HepG2 (cell line): ENCODE results near the gene DLL1. TPM values are rescaled to one million over a fixed set of nuclear protein-coding genes. Genes with fewer than 3 reads are reported as not detected.
"Not testable (repeated sequence)": the region's sequence is repeated elsewhere in the genome, so short reads cannot be mapped to it uniquely, and the experiment has no call there.

Source experiments
- ATAC-seq: fragments of 200-7000 bp; cut with Tn5 transposase; 3 replicates; pipeline ENCODE4 v1.9.1; 2020; ENCODE audit warnings: mild to moderate bottlenecking, moderate library complexity
- BruUV-seq: library from RNA; stranded (reverse); fragments of 400-500 nt; replicated peaks from 2 replicates; lab custom pipeline; 2021; lab: Mats Ljungman, UMichigan
- CTCF ChIA-PET: fragments of 300-600 bp; formaldehyde crosslinking; extraction: SDS; loops from one replicate; lab custom pipeline; 2021; ENCODE audit warnings: low total read pairs, inconsistent platforms, low intra/inter-chr PET ratio; lab: Yijun Ruan, JAX
- POLR2A ChIA-PET: fragments of 350-600 bp; sonication (Branson Sonifier 250); formaldehyde crosslinking; loops from one replicate; lab custom pipeline; 2020; ENCODE audit warnings: antibody characterized with exemption, inconsistent platforms; lab: Yijun Ruan, JAX
- DNase-seq: peaks from one replicate; pipeline ENCODE4 v3.0.0-alpha.2; 2015; ENCODE audit warnings: low spot score
- FAIRE-seq: peaks from 3 replicates; lab custom pipeline; 2011; peaks lifted over from hg19 to GRCh38; lab: Jason Lieb, UNC
- H2AFZ ChIP-seq: one replicate; pipeline ENCODE4 v1.6.1; 2011; ENCODE audit warnings: low read length, inconsistent platforms
- H3K27ac ChIP-seq: fragments of 300-600 bp; 3 replicates; pipeline ENCODE4 v1.8.0; 2011; ENCODE audit warnings: mixed run types, mild to moderate bottlenecking, mixed read lengths, low read length, inconsistent platforms; ENCODE audit not compliant: insufficient read depth; ENCODE audit errors: extremely low read length
- H3K27me3 ChIP-seq, 2 experiments: fragments of 200-600 bp in 1 of 2; 2 replicates in 1 of 2; 3 replicates in 1 of 2; pipeline versions ENCODE4 v1.6.0 to v1.8.0; 2011; ENCODE audit warnings: low read length in 2 of 2, mild to moderate bottlenecking in 2 of 2, moderate library complexity in 2 of 2, inconsistent platforms in 1 of 2; ENCODE audit not compliant: insufficient read depth in 2 of 2, control insufficient read depth in 1 of 2
- H3K36me3 ChIP-seq, 2 experiments: fragments of 200-600 bp in 1 of 2; replicated peaks in 1 of 2; 2 replicates in 1 of 2; 3 replicates in 1 of 2; pipeline versions ENCODE4 v1.5.1 to v1.8.0; 2011; ENCODE audit warnings: low read length in 2 of 2, inconsistent platforms in 1 of 2; ENCODE audit not compliant: insufficient read depth in 2 of 2, control insufficient read depth in 1 of 2
- H3K4me1 ChIP-seq: 2 replicates; pipeline ENCODE4 v1.5.1; 2012; ENCODE audit warnings: low read length, inconsistent platforms; ENCODE audit not compliant: insufficient read depth
- H3K4me2 ChIP-seq: 2 replicates; pipeline ENCODE4 v1.6.0; 2011; ENCODE audit warnings: low read depth, low read length, inconsistent platforms
- H3K4me3 ChIP-seq, 3 experiments: fragments of 200-600 bp in 1 of 3; sonication (generic), shearing (Covaris generic) in 1 of 3; replicated peaks in 1 of 3; 2 replicates each; pipeline ENCODE4 v1.5.1; 2011 to 2016; ENCODE audit warnings: low read length in 3 of 3, inconsistent platforms in 2 of 3, low read depth in 2 of 3, mild to moderate bottlenecking in 2 of 3, control low read depth in 1 of 3, mixed read lengths in 1 of 3; ENCODE audit not compliant: insufficient read depth in 1 of 3
- H3K79me2 ChIP-seq: one replicate; pipeline ENCODE4 v1.6.1; 2011; ENCODE audit warnings: low read length, inconsistent platforms; ENCODE audit not compliant: insufficient read depth
- H3K9ac ChIP-seq: 2 replicates; pipeline ENCODE4 v1.6.0; 2011; ENCODE audit warnings: mild to moderate bottlenecking, low read depth, low read length, inconsistent platforms; ENCODE audit not compliant: insufficient read depth
- H3K9me3 ChIP-seq: 2 replicates; pipeline ENCODE4 v1.5.1; 2012; ENCODE audit warnings: mild to moderate bottlenecking, low read length
- H4K20me1 ChIP-seq: 2 replicates; pipeline ENCODE4 v1.6.0; 2011; ENCODE audit warnings: inconsistent platforms, mild to moderate bottlenecking, low read length, moderate library complexity; ENCODE audit not compliant: insufficient read depth
- CERS6 ChIP-seq: sonication (generic); formaldehyde crosslinking; IDR thresholded peaks from 2 replicates; pipeline ENCODE4 v1.5.0; 2020; ENCODE audit warnings: missing genetic modification reagents
- DDIT3 ChIP-seq: sonication (generic); formaldehyde crosslinking; IDR thresholded peaks from 2 replicates; pipeline ENCODE4 v1.4.0; 2020; ENCODE audit warnings: mild to moderate bottlenecking, missing genetic modification reagents
- HIVEP1 ChIP-seq: sonication (generic); formaldehyde crosslinking; IDR thresholded peaks from 2 replicates; pipeline ENCODE4 v1.4.0; 2020; ENCODE audit warnings: mild to moderate bottlenecking, missing genetic modification reagents
- MIER2 ChIP-seq: IDR thresholded peaks from 2 replicates; pipeline ENCODE4 v1.6.1; 2016; ENCODE audit warnings: missing biosample characterization, missing genetic modification reagents
- ZNF414 ChIP-seq: sonication (generic); formaldehyde crosslinking; IDR thresholded peaks from 2 replicates; pipeline ENCODE4 v1.5.0; 2020; ENCODE audit warnings: missing genetic modification reagents
- ZNF678 ChIP-seq: sonication (generic); formaldehyde crosslinking; IDR thresholded peaks from 2 replicates; pipeline ENCODE4 v1.4.0; 2020; ENCODE audit warnings: mild to moderate bottlenecking, missing genetic modification reagents
- ZNF724P ChIP-seq: sonication (generic); formaldehyde crosslinking; IDR thresholded peaks from 2 replicates; pipeline ENCODE4 v1.8.0; 2022; ENCODE audit warnings: missing genetic modification reagents, borderline replicate concordance
- ZNF777 ChIP-seq: sonication (generic); formaldehyde crosslinking; IDR thresholded peaks from 2 replicates; pipeline ENCODE4 v1.4.0; 2020; ENCODE audit warnings: missing genetic modification reagents
- WGBS: methylation state at CpG from one replicate; pipeline ENCODE4 v1.1.6; 2017; ENCODE audit warnings: low lambda C conversion rate; 5-methylcytosine and 5-hydroxymethylcytosine counted together
- in situ Hi-C: cut with HindIII; loops from 2 replicates; pipeline ENCODE4 v1.10.0; 2017; ENCODE audit warnings: low pct_unique_long_range_greater_than_20kb; ENCODE audit not compliant: extremely low pct_ligation_motif_present
- intact Hi-C: fragments of 100-400 bp; cut with micrococcal nuclease; formaldehyde crosslinking; loops from one replicate; pipeline ENCODE4 v1.10.0; 2022; ENCODE audit not compliant: unreplicated experiment
- polyA plus RNA-seq, 8 experiments: library from polyadenylated mRNA; depleted of rRNA in 3 of 8; stranded (reverse) in 7 of 8; unstranded in 1 of 8; fragments of >200 nt; fragmentation: Illumina TruSeq in 4 of 8; extraction: Trizol in 4 of 8; gene quantifications; 2 replicates each; pipeline versions ENCODE4 v1.2.1 to v1.2.3, GENCODE V29; 2011 to 2016; ENCODE audit warnings: low read depth in 4 of 8, missing spikeins in 1 of 8, mixed read lengths in 1 of 8; ENCODE audit not compliant: insufficient read depth in 1 of 8
- total RNA-seq, 5 experiments: library from RNA; depleted of rRNA; stranded (reverse); fragments of >200 nt; fragmentation: Illumina TruSeq; extraction: Trizol; gene quantifications; 2 replicates each; pipeline ENCODE4 v1.2.3, GENCODE V29; 2016; ENCODE audit warnings: low read depth in 1 of 5
- TF ChIP-seq, protein P1 (sequence below): sonication (generic); formaldehyde crosslinking; IDR thresholded peaks from 2 replicates; pipeline ENCODE4 v1.5.1; 2020; ENCODE audit warnings: mild to moderate bottlenecking, missing genetic modification reagents, moderate library complexity

Gene DLL1
- total and polyA plus RNA-seq, 2 of the 13 experiments (the other 11 are each of a cell fraction or from before 2014, with no cell fraction given): not detected

DNA sequence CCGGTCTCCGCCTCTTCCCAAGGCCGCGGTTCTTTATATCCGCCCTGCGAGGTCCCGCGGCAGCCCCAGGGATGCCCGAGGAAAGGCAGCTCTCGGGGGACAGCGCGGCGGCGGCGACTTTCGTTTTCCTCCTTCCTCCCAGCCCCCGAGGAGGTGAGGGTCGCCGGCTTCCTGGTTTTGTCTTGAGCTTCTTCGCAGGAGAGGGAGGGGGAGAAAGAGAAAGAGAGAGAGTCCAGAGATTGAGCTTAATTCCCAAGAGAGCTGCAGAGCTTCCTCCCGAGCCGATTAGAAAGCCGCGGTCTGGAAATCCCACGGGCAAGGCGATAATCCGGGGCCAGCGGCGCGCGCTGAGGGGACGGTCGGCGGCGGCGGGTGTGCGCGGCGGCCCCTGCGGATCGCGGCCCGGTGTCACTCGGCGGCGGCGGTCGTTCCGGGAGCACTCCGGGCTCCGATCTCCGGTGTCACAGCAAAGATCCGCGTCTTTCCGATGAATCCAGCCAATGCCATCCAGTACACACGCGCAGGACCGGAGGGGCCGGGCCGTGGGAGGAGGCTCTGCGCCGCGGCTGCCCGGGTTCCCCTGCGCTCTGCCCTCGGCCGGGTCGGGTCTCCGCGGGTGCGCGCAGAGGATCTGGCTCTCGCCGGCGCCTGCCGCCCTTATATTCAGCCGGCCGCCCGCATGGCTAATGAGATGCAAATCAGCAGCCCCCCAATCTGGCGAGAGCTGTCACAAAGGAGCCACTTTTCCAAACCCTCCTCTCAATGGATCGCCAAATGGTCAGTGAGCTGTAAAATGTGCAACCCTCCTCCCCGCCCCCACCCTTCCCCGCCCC lies at the start of gene DLL1 (continued):
- no peak for TF ChIP-seq ZNF414
- TF ChIP-seq, all 625 proteins: peak for 5

DNA sequence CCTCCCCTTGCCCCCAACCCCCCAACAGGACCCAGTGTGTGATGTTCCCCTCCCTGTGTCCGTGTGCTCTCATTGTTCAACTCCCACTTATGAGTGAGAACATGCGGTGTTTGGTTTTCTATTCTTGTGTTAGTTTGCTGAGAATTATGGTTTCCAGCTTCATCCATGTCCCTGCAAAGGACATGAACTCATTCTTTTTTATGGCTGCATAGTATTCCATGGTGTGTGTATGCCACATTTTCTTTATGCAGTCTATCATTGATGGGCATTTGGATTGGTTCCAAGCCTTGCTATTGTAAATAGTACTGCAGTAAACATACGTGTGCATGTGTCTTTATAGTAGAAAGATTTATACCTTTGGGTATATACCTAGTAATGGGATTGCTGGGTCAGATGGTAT lies 44.3 kb upstream of the DLL1 start:
- FAIRE-seq, H3K4me1 ChIP-seq, H4K20me1 ChIP-seq, H3K9me3 ChIP-seq, DNase-seq, intact Hi-C loops, in situ Hi-C loops, H3K4me2 ChIP-seq, H3K79me2 ChIP-seq, H3K4me3 ChIP-seq, BruUV-seq, H3K9ac ChIP-seq, ATAC-seq, POLR2A ChIA-PET, H3K27me3 ChIP-seq, H2AFZ ChIP-seq, CTCF ChIA-PET, H3K27ac ChIP-seq: not testable (repeated sequence)
- peaks cover 9 to 30% of the 10 kb centered on the region in 2 experiments for H3K36me3 ChIP-seq
- WGBS: 98% methylated on average over 3 of the region's 3 CpGs

GRCh38 chr6:170329321-170329720 lies 38.4 kb upstream of the DLL1 start:
- H3K4me3 ChIP-seq: no peak overlapping the region
- BruUV-seq: no TSS peak
- ATAC-seq (no peak), FAIRE-seq (no peak), DNase-seq (no peak)
- no peak overlapping the region for H2AFZ ChIP-seq
- no peak overlapping the region for H3K9ac ChIP-seq
- H3K27me3 ChIP-seq: no peaks in the 10 kb centered on the region
- peaks cover 18 to 63% of the 10 kb centered on the region in 2 experiments for H3K36me3 ChIP-seq
- no peaks in the 10 kb centered on the region for H3K79me2 ChIP-seq
- no peak for TF ChIP-seq MIER2 (CRISPR knock-in tag)
- TF ChIP-seq CERS6: no peak
- no peak for TF ChIP-seq ZNF777
- TF ChIP-seq DDIT3 (CRISPR knock-in tag): no peak
- TF ChIP-seq ZNF678: no peak
- TF ChIP-seq HIVEP1 (CRISPR knock-in tag): no peak
- no peak for TF ChIP-seq ZNF724P (CRISPR knock-in tag)
- TF ChIP-seq, protein P1, sequence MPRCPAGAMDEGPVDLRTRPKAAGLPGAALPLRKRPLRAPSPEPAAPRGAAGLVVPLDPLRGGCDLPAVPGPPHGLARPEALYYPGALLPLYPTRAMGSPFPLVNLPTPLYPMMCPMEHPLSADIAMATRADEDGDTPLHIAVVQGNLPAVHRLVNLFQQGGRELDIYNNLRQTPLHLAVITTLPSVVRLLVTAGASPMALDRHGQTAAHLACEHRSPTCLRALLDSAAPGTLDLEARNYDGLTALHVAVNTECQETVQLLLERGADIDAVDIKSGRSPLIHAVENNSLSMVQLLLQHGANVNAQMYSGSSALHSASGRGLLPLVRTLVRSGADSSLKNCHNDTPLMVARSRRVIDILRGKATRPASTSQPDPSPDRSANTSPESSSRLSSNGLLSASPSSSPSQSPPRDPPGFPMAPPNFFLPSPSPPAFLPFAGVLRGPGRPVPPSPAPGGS: no peak
- H3K27ac ChIP-seq: no peak overlapping the region
- CTCF ChIA-PET: no interaction called here
- intact Hi-C loops: no loop called here
- no peak overlapping the region for H3K4me2 ChIP-seq
- H3K4me1 ChIP-seq: no peaks in the 10 kb centered on the region
- no peaks in the 10 kb centered on the region; the same call in 1 of the 2 replicates for H4K20me1 ChIP-seq
- WGBS: 90% methylated on average over 8 of the region's 8 CpGs
- no peaks in the 10 kb centered on the region for H3K9me3 ChIP-seq
- in situ Hi-C loops: no loop called here
- POLR2A ChIA-PET: no interaction called here
